ENCODE results near the gene CA5A. TPM values are rescaled to one million over a fixed set of nuclear protein-coding genes. Genes with fewer than 3 reads are reported as not detected.

CA5A gene
- total RNA-seq, 3 donors from 2014 or later (not counting 1 experiment from before 2014, with no cell fraction given), result not detected

DNA sequence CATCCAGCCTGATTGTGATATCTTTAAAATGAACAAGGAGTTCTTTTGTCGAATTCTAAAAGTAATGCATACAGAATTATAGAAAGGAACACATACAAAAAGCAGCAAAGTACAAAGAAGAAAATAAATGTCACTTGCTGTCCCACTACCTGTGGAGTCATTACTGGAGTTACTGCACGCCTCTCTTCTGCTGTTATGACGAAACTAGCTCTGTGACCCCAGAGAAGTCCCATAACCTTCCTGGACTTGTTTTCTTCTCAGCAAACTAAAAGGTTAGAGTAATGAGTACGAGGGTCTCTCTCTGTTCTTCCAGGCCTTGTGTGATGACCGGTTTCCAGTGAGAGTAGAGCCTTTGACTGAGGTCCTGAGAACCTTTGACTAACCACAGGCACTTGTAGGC, 41.8 kb upstream of the CA5A start:
- Histone ChIP-seq H3K36me3 (ENCODE audit: control insufficient read depth, insufficient read depth, low read length) (peaks cover 15% of the 10 kb centered on the region), H3K9me3 (ENCODE audit: control insufficient read depth, insufficient read depth, low read length) (no peaks in the 10 kb centered on the region), H3K4me1 (ENCODE audit: control insufficient read depth, insufficient read depth, low read length) (peaks cover 47% of the 10 kb centered on the region), H3K4me3 (ENCODE audit: low read length) (no peak overlapping the region), H3K27ac (ENCODE audit: low read length) (no peak overlapping the region), H3K27me3 (ENCODE audit: control insufficient read depth, insufficient read depth, low read length) (no peaks in the 10 kb centered on the region)
- Mint-ChIP-seq H3K27ac (no peak overlapping the region), H3K27me3 (ENCODE audit: low read depth in 2 of 2) (peaks cover 0 to 4% of the 10 kb centered on the region in 2 donors), H3K36me3 (peaks cover 10% of the 10 kb centered on the region), H3K4me3 (no peak overlapping the region), H3K4me1 (peaks cover 51 to 57% of the 10 kb centered on the region in 2 donors), H3K9me3 (no peaks in the 10 kb centered on the region)
- intact Hi-C loops (cut with micrococcal nuclease), result no loop called here
- DNase-seq (no peak), ATAC-seq (no peak)
- TF ChIP-seq, protein P1, sequence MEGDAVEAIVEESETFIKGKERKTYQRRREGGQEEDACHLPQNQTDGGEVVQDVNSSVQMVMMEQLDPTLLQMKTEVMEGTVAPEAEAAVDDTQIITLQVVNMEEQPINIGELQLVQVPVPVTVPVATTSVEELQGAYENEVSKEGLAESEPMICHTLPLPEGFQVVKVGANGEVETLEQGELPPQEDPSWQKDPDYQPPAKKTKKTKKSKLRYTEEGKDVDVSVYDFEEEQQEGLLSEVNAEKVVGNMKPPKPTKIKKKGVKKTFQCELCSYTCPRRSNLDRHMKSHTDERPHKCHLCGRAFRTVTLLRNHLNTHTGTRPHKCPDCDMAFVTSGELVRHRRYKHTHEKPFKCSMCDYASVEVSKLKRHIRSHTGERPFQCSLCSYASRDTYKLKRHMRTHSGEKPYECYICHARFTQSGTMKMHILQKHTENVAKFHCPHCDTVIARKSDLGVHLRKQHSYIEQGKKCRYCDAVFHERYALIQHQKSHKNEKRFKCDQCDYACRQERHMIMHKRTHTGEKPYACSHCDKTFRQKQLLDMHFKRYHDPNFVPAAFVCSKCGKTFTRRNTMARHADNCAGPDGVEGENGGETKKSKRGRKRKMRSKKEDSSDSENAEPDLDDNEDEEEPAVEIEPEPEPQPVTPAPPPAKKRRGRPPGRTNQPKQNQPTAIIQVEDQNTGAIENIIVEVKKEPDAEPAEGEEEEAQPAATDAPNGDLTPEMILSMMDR (IDR thresholded peaks at IDR 0.05), result no peak
- 95% methylated on average over 5 of the region's 5 CpGs for WGBS (ENCODE audit: insufficient coverage)

DNA sequence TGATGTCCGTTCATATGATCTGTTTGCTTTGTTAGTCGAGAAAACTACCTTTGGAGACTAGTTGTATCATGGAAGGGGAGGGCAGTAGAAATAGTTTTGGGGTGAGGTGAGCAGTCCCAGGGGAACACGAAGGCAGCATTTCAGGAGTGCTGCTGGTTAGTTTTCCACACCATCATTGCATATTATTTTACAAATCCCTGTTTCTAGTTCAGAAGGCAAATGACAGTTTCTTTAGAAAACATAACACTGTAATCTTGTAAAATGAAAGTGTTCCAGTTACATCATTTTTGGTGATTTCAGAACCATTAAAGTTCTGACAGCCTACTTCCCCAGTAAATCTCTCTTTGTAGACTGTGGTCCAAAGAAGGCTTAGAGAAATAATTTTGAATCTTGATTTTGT, 40.3 kb upstream of the CA5A start:
- peaks cover 7% of the 10 kb centered on the region for H3K9me3 ChIP-seq (ENCODE audit: control insufficient read depth, insufficient read depth, low read length)
- TF ChIP-seq, protein P1 (IDR thresholded peaks at IDR 0.05), result no peak
- WGBS (ENCODE audit: insufficient coverage), result 94% methylated on average over 3 of the region's 3 CpGs
- no peak overlapping the region for H3K4me3 Mint-ChIP-seq
- H3K27me3 Mint-ChIP-seq (ENCODE audit: low read depth in 2 of 2), result peaks cover 0 to 4% of the 10 kb centered on the region in 2 donors
- H3K9me3 Mint-ChIP-seq, result peaks cover 2 to 11% of the 10 kb centered on the region in 2 donors
- H3K27ac Mint-ChIP-seq, result peak overlapping the region in 1 of 2 donors; percentile 43
- H3K36me3 ChIP-seq (ENCODE audit: control insufficient read depth, insufficient read depth, low read length), result peaks cover 11% of the 10 kb centered on the region
- H3K4me3 ChIP-seq (ENCODE audit: low read length), result no peak overlapping the region
- no peak for ATAC-seq
- H3K36me3 Mint-ChIP-seq, result peaks cover 25% of the 10 kb centered on the region
- intact Hi-C loops (cut with micrococcal nuclease), result no loop called here
- DNase-seq, result no peak
- H3K4me1 Mint-ChIP-seq, result peaks cover 45 to 50% of the 10 kb centered on the region in 2 donors
- no peaks in the 10 kb centered on the region for H3K27me3 ChIP-seq (ENCODE audit: control insufficient read depth, insufficient read depth, low read length)
- no peak overlapping the region for H3K27ac ChIP-seq (ENCODE audit: low read length)
- peaks cover 35% of the 10 kb centered on the region for H3K4me1 ChIP-seq (ENCODE audit: control insufficient read depth, insufficient read depth, low read length)

DNA sequence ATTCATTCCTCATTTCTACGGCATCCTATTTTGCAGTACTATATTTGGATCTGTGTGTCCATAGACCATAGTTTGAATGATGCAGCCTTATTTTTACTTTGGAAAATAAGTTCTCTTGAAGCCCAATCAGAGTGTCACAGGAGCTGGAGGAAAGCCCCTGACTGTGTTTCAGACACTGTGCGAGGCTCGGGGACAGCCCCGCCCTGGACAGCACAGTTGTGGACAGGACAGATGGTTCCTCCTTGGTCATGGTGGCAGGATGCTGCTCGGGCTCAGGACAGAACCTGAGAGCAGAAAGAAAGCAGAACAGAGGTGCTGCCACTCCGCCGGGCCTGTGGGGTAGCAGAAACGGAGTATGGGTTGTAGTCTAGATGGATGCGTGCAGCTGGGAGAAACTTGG, 37.8 kb upstream of the CA5A start:
- Mint-ChIP-seq H3K36me3 (peaks cover 31% of the 10 kb centered on the region), H3K4me1 (peaks cover 28 to 41% of the 10 kb centered on the region in 2 donors), H3K9me3 (peaks cover 4 to 11% of the 10 kb centered on the region in 2 donors), H3K27ac (peak overlapping the region in 1 of 2 donors; percentile 19), H3K4me3 (no peak overlapping the region), H3K27me3 (ENCODE audit: low read depth in 2 of 2) (no peaks in the 10 kb centered on the region)
- WGBS (ENCODE audit: insufficient coverage), result 83% methylated on average over 9 of the region's 9 CpGs
- Histone ChIP-seq H3K27ac (ENCODE audit: low read length) (no peak overlapping the region), H3K4me3 (ENCODE audit: low read length) (no peak overlapping the region), H3K9me3 (ENCODE audit: control insufficient read depth, insufficient read depth, low read length) (peaks cover 11% of the 10 kb centered on the region), H3K27me3 (ENCODE audit: control insufficient read depth, insufficient read depth, low read length) (no peaks in the 10 kb centered on the region), H3K36me3 (ENCODE audit: control insufficient read depth, insufficient read depth, low read length) (peaks cover 15% of the 10 kb centered on the region), H3K4me1 (ENCODE audit: control insufficient read depth, insufficient read depth, low read length) (peaks cover 10% of the 10 kb centered on the region)
- ATAC-seq, result no peak
- TF ChIP-seq, protein P1 (IDR thresholded peaks at IDR 0.05), result no peak
- DNase-seq, result no peak
- intact Hi-C loops (cut with micrococcal nuclease), result no loop called here

DNA sequence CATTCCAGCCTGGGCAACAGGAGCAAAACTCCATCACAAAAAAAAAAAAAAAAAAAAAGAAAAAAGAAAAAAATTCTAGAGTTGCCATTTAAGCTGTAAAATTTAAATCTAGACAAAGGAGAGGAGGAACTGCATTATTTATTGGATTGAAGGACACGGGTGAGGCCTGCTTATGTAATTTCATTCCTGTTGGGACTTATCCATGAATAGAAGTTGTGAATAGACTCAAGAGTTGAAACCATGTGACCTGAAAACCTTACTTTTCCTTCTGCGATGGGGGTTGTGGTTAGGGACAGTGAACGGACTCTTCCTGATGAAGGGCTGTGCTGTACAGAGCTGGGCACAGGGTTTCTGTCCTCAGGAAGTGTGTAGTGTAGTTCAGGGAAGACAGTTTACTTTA, 37.4 kb upstream of the CA5A start:
- 90% methylated on average over 1 of the region's 3 CpGs for WGBS (ENCODE audit: insufficient coverage)
- TF ChIP-seq, protein P1 (IDR thresholded peaks at IDR 0.05), result no peak
- ATAC-seq (no peak), DNase-seq (no peak)
- peaks cover 5% of the 10 kb centered on the region for H3K4me1 ChIP-seq (ENCODE audit: control insufficient read depth, insufficient read depth, low read length)
- peaks cover 4 to 11% of the 10 kb centered on the region in 2 donors for H3K9me3 Mint-ChIP-seq
- no peaks in the 10 kb centered on the region for H3K27me3 Mint-ChIP-seq (ENCODE audit: low read depth in 2 of 2)
- intact Hi-C loops (cut with micrococcal nuclease), result no loop called here
- no peak overlapping the region for H3K4me3 ChIP-seq (ENCODE audit: low read length)
- peaks cover 15% of the 10 kb centered on the region for H3K36me3 ChIP-seq (ENCODE audit: control insufficient read depth, insufficient read depth, low read length)
- H3K27ac Mint-ChIP-seq, result no peak overlapping the region
- peaks cover 11% of the 10 kb centered on the region for H3K9me3 ChIP-seq (ENCODE audit: control insufficient read depth, insufficient read depth, low read length)
- H3K4me3 Mint-ChIP-seq, result no peak overlapping the region
- peaks cover 24 to 39% of the 10 kb centered on the region in 2 donors for H3K4me1 Mint-ChIP-seq
- H3K27ac ChIP-seq (ENCODE audit: low read length), result no peak overlapping the region
- peaks cover 28% of the 10 kb centered on the region for H3K36me3 Mint-ChIP-seq
- no peaks in the 10 kb centered on the region for H3K27me3 ChIP-seq (ENCODE audit: control insufficient read depth, insufficient read depth, low read length)
